IMR-90 (cell line): ENCODE results near the gene GRB10. TPM values are rescaled to one million over a fixed set of nuclear protein-coding genes. Genes with fewer than 3 reads are reported as not detected.
A peak's percentile ranks its signal among the peaks of the same experiment; 100 is the strongest.

Experiments
- ATAC-seq: fragments of 200-7000 bp; cut with Tn5 transposase; 2 replicates; pipeline ENCODE4 v1.9.1; 2020; ENCODE audit warnings: low read depth, mild to moderate bottlenecking, moderate library complexity
- BruUV-seq: library from RNA; stranded (reverse); fragments of 400-500 nt; replicated peaks from 2 replicates; lab custom pipeline; 2021; lab: Mats Ljungman, UMichigan
- CTCF ChIA-PET: fragments of 300-600 bp; formaldehyde crosslinking; extraction: SDS; loops from one replicate; lab custom pipeline; 2021; ENCODE audit warnings: antibody characterized with exemption; lab: Yijun Ruan, JAX
- POLR2A ChIA-PET: fragments of 300-600 bp; sonication (Branson Sonifier 250); formaldehyde crosslinking; loops from one replicate; lab custom pipeline; 2022; ENCODE audit warnings: antibody characterized with exemption; ENCODE audit not compliant: unreplicated experiment; lab: Charles Lee
- DNase-seq: peaks from one replicate; pipeline ENCODE4 v3.0.0; 2013
- H2AFZ ChIP-seq: replicated peaks from 2 replicates; pipeline ENCODE3; 2013; ENCODE audit warnings: low read length, mild to moderate bottlenecking; ENCODE audit not compliant: poor library complexity
- H2AK5ac ChIP-seq: 2 replicates; pipeline ENCODE4 v1.6.1; 2013; ENCODE audit warnings: low read depth, low read length, inconsistent platforms
- H2AK9ac ChIP-seq: replicated peaks from 2 replicates; pipeline ENCODE3; 2013; ENCODE audit warnings: mild to moderate bottlenecking, low read depth, low read length, moderate library complexity; ENCODE audit not compliant: poor library complexity
- H2BK120ac ChIP-seq: 2 replicates; pipeline ENCODE4 v1.6.1; 2013; ENCODE audit warnings: low read depth, low read length, inconsistent platforms
- H2BK15ac ChIP-seq: 3 replicates; pipeline ENCODE4 v1.6.1; 2013; ENCODE audit warnings: low read depth, low read length, inconsistent platforms
- H2BK20ac ChIP-seq: 2 replicates; pipeline ENCODE4 v1.6.1; 2013; ENCODE audit warnings: low read depth, mild to moderate bottlenecking, inconsistent platforms, low read length, moderate library complexity
- H2BK5ac ChIP-seq: 2 replicates; pipeline ENCODE4 v1.6.1; 2013; ENCODE audit warnings: mild to moderate bottlenecking, low read depth, low read length, inconsistent platforms; ENCODE audit not compliant: poor library complexity, severe bottlenecking
- H3K14ac ChIP-seq: replicated peaks from 2 replicates; pipeline ENCODE4 v1.6.1; 2013; ENCODE audit warnings: low read depth, low read length, inconsistent platforms
- H3K18ac ChIP-seq: 2 replicates; pipeline ENCODE4 v1.6.1; 2013; ENCODE audit warnings: low read depth, low read length, control low read depth
- H3K23ac ChIP-seq: 2 replicates; pipeline ENCODE4 v1.6.1; 2013; ENCODE audit warnings: low read depth, low read length, inconsistent platforms
- H3K27ac ChIP-seq: 2 replicates; pipeline ENCODE4 v1.5.1; 2013; ENCODE audit warnings: mild to moderate bottlenecking, control low read depth, low read length; ENCODE audit not compliant: insufficient read depth
- H3K27me3 ChIP-seq: 2 replicates; pipeline ENCODE4 v1.6.1; 2013; ENCODE audit warnings: low read length; ENCODE audit not compliant: control insufficient read depth, insufficient read depth
- H3K36me3 ChIP-seq: 2 replicates; pipeline ENCODE4 v1.6.1; 2013; ENCODE audit warnings: low read length, mixed read lengths; ENCODE audit not compliant: control insufficient read depth, insufficient read depth
- H3K4ac ChIP-seq: 2 replicates; pipeline ENCODE4 v1.6.1; 2013; ENCODE audit warnings: low read depth, low read length, inconsistent platforms
- H3K4me1 ChIP-seq: 2 replicates; pipeline ENCODE4 v1.6.1; 2013; ENCODE audit warnings: low read length, mixed read lengths; ENCODE audit not compliant: control insufficient read depth, insufficient read depth
- H3K4me2 ChIP-seq: 2 replicates; pipeline ENCODE4 v1.6.1; 2013; ENCODE audit warnings: low read depth, mild to moderate bottlenecking, control low read depth, low read length, moderate library complexity
- H3K4me3 ChIP-seq: 2 replicates; pipeline ENCODE4 v1.5.1; 2013; ENCODE audit warnings: low read depth, mild to moderate bottlenecking, control low read depth, low read length, moderate library complexity; ENCODE audit not compliant: insufficient read depth
- H3K56ac ChIP-seq: 2 replicates; pipeline ENCODE4 v1.6.1; 2013; ENCODE audit warnings: low read length, inconsistent platforms; ENCODE audit not compliant: insufficient read depth; ENCODE audit errors: extremely low read depth
- H3K79me1 ChIP-seq, 2 experiments: 2 replicates each; pipeline ENCODE4 v1.6.1; 2013; ENCODE audit warnings: low read length in 2 of 2, inconsistent platforms in 1 of 2, low read depth in 1 of 2
- H3K9ac ChIP-seq: 2 replicates; pipeline ENCODE4 v1.6.1; 2013; ENCODE audit warnings: low read depth, low read length, control low read depth
- H3K9me1 ChIP-seq: 2 replicates; pipeline ENCODE4 v1.6.1; 2013; ENCODE audit warnings: low read length, inconsistent platforms; ENCODE audit not compliant: insufficient read depth
- H3K9me3 ChIP-seq: 2 replicates; pipeline ENCODE4 v1.6.1; 2013; ENCODE audit warnings: low read length; ENCODE audit not compliant: control insufficient read depth, insufficient read depth
- H4K20me1 ChIP-seq: 2 replicates; pipeline ENCODE4 v1.6.1; 2013; ENCODE audit warnings: low read length, inconsistent platforms; ENCODE audit not compliant: insufficient read depth
- H4K5ac ChIP-seq: 2 replicates; pipeline ENCODE4 v1.6.1; 2013; ENCODE audit warnings: mild to moderate bottlenecking, low read depth, low read length, control low read depth
- H4K8ac ChIP-seq, 2 experiments: 2 replicates each; pipeline ENCODE4 v1.6.1; 2013; ENCODE audit warnings: low read depth in 2 of 2, low read length in 2 of 2, control low read depth in 1 of 2, inconsistent platforms in 1 of 2
- H4K91ac ChIP-seq: 2 replicates; pipeline ENCODE4 v1.6.1; 2013; ENCODE audit warnings: low read depth, low read length, inconsistent platforms; ENCODE audit not compliant: insufficient read depth
- FOS ChIP-seq: fragments of 150-350 bp; IDR thresholded peaks from 2 replicates; pipeline ENCODE4 v1.6.1; 2016; ENCODE audit warnings: low read depth, low read length
- MAFK ChIP-seq: IDR thresholded peaks from 2 replicates; pipeline ENCODE4 v1.6.1; 2012; ENCODE audit warnings: low read depth, low read length, improper control_type of control experiment
- RAD21 ChIP-seq: IDR thresholded peaks from 2 replicates; pipeline ENCODE4 v1.6.1; 2012; ENCODE audit warnings: low read length, improper control_type of control experiment
- WGBS, 2 experiments: methylation state at CpG; one replicate each; pipeline versions ENCODE4 v1.1.5 to v1.1.7; 2013; ENCODE audit warnings: missing lambda C conversion rate in 2 of 2; ENCODE audit not compliant: insufficient read length in 1 of 2; ENCODE audit errors: extremely low coverage in 2 of 2; 5-methylcytosine and 5-hydroxymethylcytosine counted together
- dilution Hi-C: fragments of 300-500 bp; cut with HindIII; formaldehyde crosslinking; loops from one replicate; pipeline ENCODE4 v1.14.3; 2018; ENCODE audit warnings: low sequenced_read_pairs; ENCODE audit not compliant: unreplicated experiment
- in situ Hi-C: fragments of 300-500 bp; cut with MboI; formaldehyde crosslinking; loops from 3 replicates; pipeline ENCODE4 v1.14.3; 2019; ENCODE audit warnings: low sequenced_read_pairs, inconsistent platforms, mixed read lengths
- intact Hi-C: fragments of 100-400 bp; cut with micrococcal nuclease; formaldehyde crosslinking; loops from 2 replicates; pipeline ENCODE4 v1.10.0; 2022
- polyA plus RNA-seq, 3 experiments: library from polyadenylated mRNA; depleted of rRNA; stranded (reverse); fragments of >200 nt; gene quantifications; 2 replicates each; pipeline ENCODE4 v1.2.3, GENCODE V29; 2012; ENCODE audit warnings: low replicate concordance in 1 of 3
- total RNA-seq: library from RNA; depleted of rRNA; stranded (reverse); fragments of >200 nt; gene quantifications from 2 replicates; pipeline ENCODE4 v1.2.3, GENCODE V29; 2012

The GRB10 gene
- total and polyA plus RNA-seq, 2 of the 4 experiments (the other 2 are of a cell fraction): 6.3 to 15.1 TPM

- no peak overlapping the region for H2BK20ac ChIP-seq
- peaks cover 23 to 74% of the 10 kb centered on the region in 2 experiments for H3K79me1 ChIP-seq
- H3K4me1 ChIP-seq: peaks cover 4% of the 10 kb centered on the region; the same call in 1 of the 2 replicates
- no peak overlapping the region for H2BK120ac ChIP-seq
- dilution Hi-C loops (no loop called here), intact Hi-C loops (no loop called here), in situ Hi-C loops (no loop called here)
- 70% methylated on average over 4 of the region's 14 CpGs; no CpG with 5 or more reads in 1 of the 2 experiments for WGBS, 2 experiments
- no peak overlapping the region for H2AK5ac ChIP-seq
- BruUV-seq: no TSS peak
- H3K56ac ChIP-seq: no peak overlapping the region
- H3K9me1 ChIP-seq: peaks cover 11% of the 10 kb centered on the region; the same call in 1 of the 2 replicates
- no peak overlapping the region for H4K91ac ChIP-seq
- H2AK9ac ChIP-seq: no peak overlapping the region
- no peak overlapping the region for H4K5ac ChIP-seq
- H3K4me2 ChIP-seq: no peak overlapping the region
- no peak overlapping the region for H2BK5ac ChIP-seq
- no peak overlapping the region for H3K4ac ChIP-seq
- ATAC-seq (peak; percentile 24; the same call in 1 of the 2 replicates), DNase-seq (peak; percentile 35)
- H2BK15ac ChIP-seq: no peak overlapping the region
- no peaks in the 10 kb centered on the region for H3K27me3 ChIP-seq
- no peak overlapping the region for H3K18ac ChIP-seq
- no peak overlapping the region for H3K14ac ChIP-seq
- no peak overlapping the region for H3K23ac ChIP-seq
- H4K20me1 ChIP-seq: peaks cover 52% of the 10 kb centered on the region
- H3K9ac ChIP-seq: no peak overlapping the region
- H3K9me3 ChIP-seq: no peaks in the 10 kb centered on the region
- H3K4me3 ChIP-seq: no peak overlapping the region
- TF ChIP-seq FOS (no peak), MAFK (peak; percentile 4; the same call in 1 of the 2 replicates), RAD21 (no peak)
- H3K27ac ChIP-seq: no peak overlapping the region
- CTCF ChIA-PET: interaction anchor here (0.7 kb wide), 1 partner anchor 231 kb away, joined by 5 read pairs; no protein-coding TSS in a partner anchor
- H4K8ac ChIP-seq: no peak overlapping the region
- POLR2A ChIA-PET: no interaction called here
- no peak overlapping the region for H2AFZ ChIP-seq
- no peaks in the 10 kb centered on the region for H3K36me3 ChIP-seq
Measured at GRCh38 chr7:50711271-50712175, 71.2 kb downstream of the GRB10 start.
